ENCODE results near the gene JPH2. TPM values are rescaled to one million over a fixed set of nuclear protein-coding genes. Genes with fewer than 3 reads are reported as not detected.

JPH2 gene
- total RNA-seq, 1 donor from 2014 or later: 0.13 TPM

GRCh38 chr20:44160133-44160532 is 26.9 kb downstream of the JPH2 start:
- DNase-seq (ENCODE audit: low spot score) (no peak), ATAC-seq (no peak)

DNA sequence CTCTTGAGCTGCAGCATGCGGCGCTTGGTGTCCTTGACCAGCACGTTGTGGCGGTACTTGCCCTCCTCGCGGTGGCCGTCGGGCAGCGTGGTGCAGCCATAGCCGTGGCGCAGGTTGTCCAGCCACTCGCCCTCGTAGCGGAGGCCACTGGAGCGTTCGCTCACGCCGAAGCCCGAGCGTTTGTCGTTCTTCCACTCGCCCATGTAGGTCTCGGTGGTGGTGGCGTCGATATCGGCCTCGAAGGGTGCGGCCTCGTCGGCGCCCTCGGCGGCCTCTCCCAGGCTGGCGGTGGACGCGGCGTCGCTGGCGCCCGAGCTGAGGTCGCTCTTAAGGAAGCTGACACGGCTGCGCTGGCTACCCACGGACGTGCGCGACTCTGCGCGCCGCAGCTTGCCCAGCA is 27.3 kb downstream of the JPH2 start:
- DNase-seq (ENCODE audit: low spot score): no peak
- no peak for ATAC-seq

GRCh38 chr20:44159125-44159524 is 27.9 kb downstream of the JPH2 start:
- no peak for DNase-seq (ENCODE audit: low spot score)
- no peak for ATAC-seq

- DNase-seq (ENCODE audit: low spot score): no peak
- ATAC-seq: no peak
Observed at GRCh38 chr20:44157061-44157460, 29.9 kb downstream of the JPH2 start.

- DNase-seq (ENCODE audit: low spot score): no peak
- no peak for ATAC-seq
Observed at GRCh38 chr20:44154521-44155001, 32.4 kb downstream of the JPH2 start.

- no peak for ATAC-seq
- no peak for DNase-seq (ENCODE audit: low spot score)
Observed at GRCh38 chr20:44153636-44154043, 33.3 kb downstream of the JPH2 start.

DNA sequence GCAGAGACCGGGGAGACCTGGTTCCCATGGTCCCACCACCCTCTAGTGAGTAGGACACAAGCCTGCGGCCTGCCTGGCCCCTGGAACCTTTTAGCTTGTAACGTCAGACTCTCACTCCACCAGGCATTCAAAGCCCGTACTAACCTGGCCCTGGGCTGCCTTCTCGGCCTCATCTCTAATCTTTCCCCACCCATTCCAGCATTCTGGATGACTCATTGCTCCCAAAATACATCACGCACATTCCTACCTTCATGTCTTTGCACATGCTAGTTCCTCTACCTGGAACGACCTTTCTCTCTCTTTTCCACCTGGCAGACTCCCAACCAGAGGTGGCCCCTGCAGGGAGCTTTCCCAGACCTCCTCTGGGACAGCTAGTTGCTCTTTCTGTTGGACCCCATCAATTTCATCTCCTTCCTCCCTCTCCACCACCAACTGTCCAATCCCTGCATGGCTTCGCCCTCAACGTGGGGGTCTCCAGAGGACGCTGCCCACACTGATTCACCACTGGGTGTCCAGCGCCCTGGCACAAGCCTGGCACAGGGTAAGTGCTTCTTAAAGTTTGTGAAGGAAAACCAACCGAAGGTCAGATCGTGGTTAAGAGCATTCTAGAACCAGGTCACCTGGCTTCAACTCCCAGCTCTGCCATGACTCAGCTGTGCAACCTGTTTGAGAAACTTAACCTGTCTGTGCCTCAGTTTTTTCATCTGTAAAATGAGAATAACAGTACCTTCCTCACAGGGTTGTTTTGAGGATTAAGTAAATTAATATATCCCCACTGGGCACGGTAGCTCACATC is 35.2 kb downstream of the JPH2 start:
- no peak for ATAC-seq
- no peak for DNase-seq (ENCODE audit: low spot score)

- no peak for DNase-seq (ENCODE audit: low spot score)
- no peak for ATAC-seq
Observed at GRCh38 chr20:44146272-44146671, 40.7 kb downstream of the JPH2 start.

- DNase-seq (ENCODE audit: low spot score) (no peak), ATAC-seq (no peak)
Observed at GRCh38 chr20:44145131-44145775, 41.7 kb downstream of the JPH2 start.

DNA sequence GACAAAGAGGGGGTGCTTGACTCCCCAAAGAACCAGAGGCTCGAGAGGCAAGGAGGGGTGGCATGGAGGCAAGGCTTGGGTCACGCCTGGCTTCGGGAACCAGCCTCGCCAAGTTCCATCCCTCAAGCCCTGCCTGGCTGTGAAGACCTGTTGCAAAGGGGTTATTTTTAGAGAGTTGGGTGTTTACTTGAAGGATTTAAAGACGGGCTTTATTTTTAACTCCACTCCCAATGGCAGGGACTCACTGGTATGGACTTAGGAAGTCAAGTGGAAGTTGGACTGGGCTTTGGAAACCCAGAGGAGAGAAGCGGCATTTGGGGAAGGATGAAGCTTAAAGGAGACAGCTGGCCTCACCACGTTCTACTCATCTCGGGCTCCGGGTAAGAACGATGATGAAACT is 43.1 kb downstream of the JPH2 start:
- ATAC-seq: no peak
- DNase-seq (ENCODE audit: low spot score): no peak

DNA sequence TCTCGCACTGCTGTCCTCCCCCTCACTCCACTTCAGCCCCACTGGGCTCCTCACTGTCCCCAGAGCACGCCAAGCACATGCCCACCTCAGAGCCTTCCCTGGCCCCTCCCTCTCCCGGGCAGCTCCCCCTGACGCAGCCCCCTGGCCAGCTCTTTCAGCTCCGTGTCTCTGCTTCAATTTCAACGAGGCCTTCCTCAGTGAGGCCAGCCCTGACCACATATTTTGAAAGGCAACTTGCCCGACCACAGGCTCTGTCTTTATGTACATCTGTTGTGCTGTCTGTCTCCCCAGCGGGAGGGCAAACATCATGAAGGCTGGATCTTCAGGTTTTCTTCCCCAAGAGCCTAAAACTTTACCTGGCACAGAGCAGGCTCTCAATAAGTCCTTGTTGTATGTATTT is 44.6 kb downstream of the JPH2 start:
- ATAC-seq (no peak), DNase-seq (ENCODE audit: low spot score) (no peak)

GRCh38 chr20:44141873-44142272 is 45.1 kb downstream of the JPH2 start:
- no peak for DNase-seq (ENCODE audit: low spot score)
- no peak for ATAC-seq

DNA sequence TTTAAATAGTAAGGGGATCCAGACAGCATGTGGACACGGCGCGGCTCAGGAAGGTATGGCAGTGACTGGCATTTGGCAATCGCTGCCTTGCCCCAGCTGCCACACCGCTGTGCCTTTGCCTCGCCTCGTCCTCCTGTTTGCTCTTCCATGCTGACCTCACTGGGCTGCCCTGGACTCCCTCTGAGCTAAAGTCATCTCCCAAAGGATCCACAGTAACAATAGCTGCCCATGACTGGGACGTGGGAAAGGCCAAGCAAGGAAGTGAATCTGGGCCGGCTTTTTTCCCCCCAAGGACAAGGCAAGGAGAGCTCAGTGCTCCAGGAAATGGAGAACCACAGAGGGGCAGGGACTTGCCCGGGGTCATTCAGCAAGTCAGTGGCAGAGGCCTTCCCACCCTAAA is 48.1 kb downstream of the JPH2 start:
- DNase-seq (ENCODE audit: low spot score) (no peak), ATAC-seq (no peak)

- DNase-seq (ENCODE audit: low spot score) (no peak), ATAC-seq (no peak)
Observed at GRCh38 chr20:44137266-44137801, 49.7 kb downstream of the JPH2 start.

DNA sequence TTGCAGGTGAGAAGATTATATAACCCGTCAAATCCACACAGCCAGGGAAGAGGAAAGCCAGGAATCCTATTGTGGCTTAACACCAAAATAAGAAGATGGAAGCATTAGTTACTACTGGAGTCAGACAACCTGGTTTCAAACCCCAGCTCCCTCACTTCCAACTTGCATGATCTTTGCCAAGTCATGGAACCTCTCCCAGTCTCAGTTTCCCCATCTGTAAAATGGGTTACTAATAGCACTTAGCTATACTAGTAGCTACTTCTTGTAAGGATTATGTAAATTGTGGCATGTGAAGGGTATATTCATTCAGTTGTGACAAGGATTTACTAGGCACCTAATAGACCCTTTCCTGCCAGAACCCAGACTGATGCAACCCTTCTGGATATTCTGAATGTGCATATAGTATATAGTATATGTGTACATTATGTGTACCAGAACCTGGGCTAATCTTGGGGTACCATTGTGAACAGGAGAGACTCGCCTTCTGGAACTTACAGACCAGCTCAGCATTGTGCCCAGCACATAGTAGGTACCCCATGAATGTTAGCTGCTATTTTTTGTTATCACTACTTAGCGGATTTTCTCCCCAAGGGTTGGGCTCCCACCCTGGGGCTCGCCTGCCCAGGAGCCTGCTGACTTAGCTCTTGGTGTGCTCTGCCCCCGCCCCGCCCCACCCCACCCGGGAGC is 50.3 kb downstream of the JPH2 start:
- ATAC-seq (no peak), DNase-seq (ENCODE audit: low spot score) (no peak)

- DNase-seq (ENCODE audit: low spot score): no peak
- ATAC-seq: no peak
Observed at GRCh38 chr20:44135417-44136204, 51.4 kb downstream of the JPH2 start.

DNA sequence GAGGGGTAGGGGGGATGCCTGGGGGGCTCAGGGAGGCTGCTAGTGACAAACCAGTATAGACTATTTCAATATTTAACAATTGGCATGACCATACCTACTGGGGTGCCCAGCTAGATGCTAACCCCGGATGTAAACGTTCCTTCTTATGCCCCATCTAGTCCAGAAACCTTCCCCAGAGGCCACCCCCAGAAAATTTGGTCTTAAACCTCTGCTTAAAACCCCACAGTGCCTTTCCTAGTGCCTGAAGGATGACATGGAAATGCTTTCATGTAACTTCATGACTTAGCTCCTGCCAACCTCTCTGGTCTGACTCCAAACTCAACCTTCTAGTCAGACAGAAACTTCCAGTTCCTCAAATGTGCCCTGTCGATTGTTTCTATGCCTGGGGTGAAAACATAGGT is 52.0 kb downstream of the JPH2 start:
- DNase-seq (ENCODE audit: low spot score): no peak

DNA sequence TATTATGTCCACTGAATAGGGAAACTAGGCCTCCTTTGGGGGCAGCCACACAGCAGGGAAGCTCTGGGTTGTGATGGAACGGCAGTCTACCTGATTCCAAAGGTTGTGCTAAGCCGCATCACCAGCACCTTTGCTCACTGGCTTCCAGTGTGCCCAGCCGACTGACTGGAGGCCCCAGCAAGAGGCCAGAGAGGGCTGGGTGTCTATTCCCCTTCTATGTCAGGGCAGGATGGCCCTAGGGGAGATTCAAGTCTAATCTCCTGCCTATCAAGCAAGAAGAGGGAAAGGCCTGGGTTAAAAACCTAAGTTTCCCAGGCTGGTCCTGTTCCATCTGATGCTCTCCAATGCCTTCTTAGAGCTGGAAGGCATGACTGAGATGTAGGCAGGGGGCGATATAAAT is 53.6 kb downstream of the JPH2 start:
- DNase-seq (ENCODE audit: low spot score) (no peak), ATAC-seq (no peak)

More for the DNA sequence above, 52.0 kb downstream of the JPH2 start:
- no peak for ATAC-seq

GRCh38 chr20:44131704-44132103 is 55.3 kb downstream of the JPH2 start:
- no peak for ATAC-seq
- no peak for DNase-seq (ENCODE audit: low spot score)

GRCh38 chr20:44129911-44130718 is 56.9 kb downstream of the JPH2 start:
- DNase-seq (ENCODE audit: low spot score): no peak

More at GRCh38 chr20:44129911-44130718, 56.9 kb downstream of the JPH2 start:
- ATAC-seq: no peak
